Fibroblast of pulmonary artery (primary cell): ENCODE results near the gene STON1.

Experiments
- DNase-seq: peaks from one replicate; pipeline ENCODE4 v3.0.0-alpha.2; 2010; ENCODE audit warnings: low read depth
- H3K4me3 ChIP-seq: replicated peaks from 2 replicates; pipeline ENCODE4 v1.5.1; 2011; ENCODE audit warnings: low read depth, mild to moderate bottlenecking, control low read depth, low read length, moderate library complexity
- TF ChIP-seq, protein P1 (sequence below): IDR thresholded peaks from 2 replicates; pipeline ENCODE4 v1.5.1; 2011; ENCODE audit warnings: mild to moderate bottlenecking, control low read depth, low read length, inconsistent platforms; ENCODE audit errors: missing control alignments

STON1 gene

GRCh38 chr2:48568547-48568946 is 38.6 kb downstream of the STON1 start:
- peak; percentile 88 for DNase-seq
- peak overlapping the region; percentile 22 for H3K4me3 ChIP-seq
- TF ChIP-seq, protein P1, sequence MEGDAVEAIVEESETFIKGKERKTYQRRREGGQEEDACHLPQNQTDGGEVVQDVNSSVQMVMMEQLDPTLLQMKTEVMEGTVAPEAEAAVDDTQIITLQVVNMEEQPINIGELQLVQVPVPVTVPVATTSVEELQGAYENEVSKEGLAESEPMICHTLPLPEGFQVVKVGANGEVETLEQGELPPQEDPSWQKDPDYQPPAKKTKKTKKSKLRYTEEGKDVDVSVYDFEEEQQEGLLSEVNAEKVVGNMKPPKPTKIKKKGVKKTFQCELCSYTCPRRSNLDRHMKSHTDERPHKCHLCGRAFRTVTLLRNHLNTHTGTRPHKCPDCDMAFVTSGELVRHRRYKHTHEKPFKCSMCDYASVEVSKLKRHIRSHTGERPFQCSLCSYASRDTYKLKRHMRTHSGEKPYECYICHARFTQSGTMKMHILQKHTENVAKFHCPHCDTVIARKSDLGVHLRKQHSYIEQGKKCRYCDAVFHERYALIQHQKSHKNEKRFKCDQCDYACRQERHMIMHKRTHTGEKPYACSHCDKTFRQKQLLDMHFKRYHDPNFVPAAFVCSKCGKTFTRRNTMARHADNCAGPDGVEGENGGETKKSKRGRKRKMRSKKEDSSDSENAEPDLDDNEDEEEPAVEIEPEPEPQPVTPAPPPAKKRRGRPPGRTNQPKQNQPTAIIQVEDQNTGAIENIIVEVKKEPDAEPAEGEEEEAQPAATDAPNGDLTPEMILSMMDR = no peak

DNA sequence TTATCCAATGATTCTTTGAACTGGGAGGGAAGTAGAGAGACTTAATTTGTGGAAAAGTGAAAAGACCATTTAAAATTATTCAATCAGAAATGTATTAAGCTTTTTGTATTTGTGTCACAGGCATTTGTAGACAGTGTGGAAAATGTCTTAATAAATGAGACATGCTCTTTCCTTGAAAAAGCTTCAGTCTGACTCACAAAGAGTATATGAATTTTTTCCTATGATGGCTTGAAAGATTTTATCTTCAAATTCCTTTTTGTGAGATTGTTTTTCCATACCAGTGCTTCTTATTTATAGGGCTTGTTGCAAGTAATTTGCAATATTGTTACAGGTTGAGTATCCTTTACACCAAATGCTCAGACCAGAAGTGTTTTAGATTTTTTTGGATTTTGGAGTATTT is 39.5 kb downstream of the STON1 start:
- peak overlapping the region; percentile 22 for H3K4me3 ChIP-seq
- DNase-seq = peak; percentile 47

DNA sequence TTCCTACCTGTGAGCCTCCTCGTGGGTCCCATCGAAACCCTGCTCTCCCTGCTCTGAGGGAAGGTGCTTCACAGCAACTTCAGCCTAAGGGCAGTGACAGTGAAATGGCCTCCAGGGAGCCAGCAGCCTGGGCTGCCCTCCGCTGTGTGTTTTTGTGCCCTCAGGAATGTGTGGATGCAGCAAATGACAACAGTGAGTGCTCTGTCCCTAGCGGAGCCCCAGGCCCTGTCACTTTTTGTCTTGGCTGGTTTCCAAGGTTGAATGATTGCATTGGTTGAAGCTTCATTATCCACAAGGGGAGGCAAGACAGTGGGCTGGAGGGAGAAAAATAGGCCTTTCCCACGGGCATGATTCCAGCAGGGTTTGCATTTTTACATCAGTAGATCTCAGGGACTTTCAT is 42.9 kb downstream of the STON1 start:
- DNase-seq = no peak
- H3K4me3 ChIP-seq = no peak overlapping the region
- TF ChIP-seq, protein P1 = no peak

More for the DNA sequence above, 39.5 kb downstream of the STON1 start:
- TF ChIP-seq, protein P1 = no peak

DNA sequence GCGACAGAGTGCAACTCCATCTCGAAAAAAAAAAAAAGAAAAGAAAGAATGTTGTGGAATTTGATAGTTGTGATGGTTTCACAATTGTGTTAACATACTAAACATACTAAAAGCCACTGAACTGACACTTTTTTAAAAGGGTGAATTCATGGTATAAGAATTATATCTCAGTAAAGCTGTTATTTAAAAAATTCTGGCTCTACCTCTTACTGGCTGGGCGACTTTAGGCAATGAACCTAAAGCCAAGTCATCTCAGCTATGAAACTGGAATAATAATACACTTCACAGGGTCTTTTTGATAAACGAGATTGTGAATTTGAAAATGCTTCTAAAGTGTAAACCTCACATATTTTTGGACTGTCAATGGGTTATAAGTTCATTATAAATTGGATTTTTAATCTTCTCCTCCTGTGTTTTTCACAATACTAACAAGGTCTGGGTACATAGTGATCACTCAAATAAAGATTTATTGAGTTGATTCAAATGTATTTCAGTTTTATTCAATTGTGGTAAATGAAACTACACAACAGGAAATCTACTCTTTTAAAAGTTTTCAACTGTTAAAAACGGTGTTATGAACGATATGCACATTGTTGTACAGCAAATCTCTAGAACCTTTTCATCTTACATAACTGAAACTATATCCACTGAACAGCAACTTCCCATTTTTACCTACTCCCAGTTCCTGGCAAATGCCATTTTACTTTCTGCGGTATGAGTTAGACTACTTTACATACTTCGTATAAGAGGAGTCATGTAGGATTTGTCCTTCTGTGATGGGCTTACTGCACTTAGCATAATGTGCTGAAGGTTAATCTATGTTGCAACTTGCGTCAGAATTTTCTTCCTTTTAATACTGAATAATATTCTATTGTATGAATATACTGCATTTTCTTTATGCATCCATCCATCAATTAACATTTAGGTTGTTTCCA is 44.7 kb downstream of the STON1 start:
- DNase-seq = no peak
- TF ChIP-seq, protein P1 = no peak

DNA sequence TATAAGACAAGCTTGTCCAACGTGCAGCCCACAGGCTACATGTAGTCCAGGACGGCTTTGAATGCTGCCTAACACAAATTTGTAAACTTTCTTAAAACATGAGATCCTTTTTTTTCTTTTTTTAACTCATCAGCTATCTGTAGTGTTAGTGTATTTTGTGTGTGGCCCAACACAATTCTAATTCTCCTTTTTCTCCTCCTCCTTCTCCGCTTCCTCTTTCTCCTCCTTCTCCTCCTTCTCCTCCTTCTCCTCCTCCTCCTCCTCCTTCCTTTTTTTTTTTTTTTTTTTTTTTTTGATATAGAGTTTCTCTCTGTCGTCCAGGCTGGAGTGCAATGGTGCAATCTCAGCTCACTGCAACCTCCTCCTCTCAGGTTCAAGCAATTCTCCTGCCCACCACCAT is 48.4 kb downstream of the STON1 start:
- no peak overlapping the region for H3K4me3 ChIP-seq
- DNase-seq = no peak
- TF ChIP-seq, protein P1 = no peak

More for the DNA sequence above, 44.7 kb downstream of the STON1 start:
- H3K4me3 ChIP-seq = no peak overlapping the region

DNA sequence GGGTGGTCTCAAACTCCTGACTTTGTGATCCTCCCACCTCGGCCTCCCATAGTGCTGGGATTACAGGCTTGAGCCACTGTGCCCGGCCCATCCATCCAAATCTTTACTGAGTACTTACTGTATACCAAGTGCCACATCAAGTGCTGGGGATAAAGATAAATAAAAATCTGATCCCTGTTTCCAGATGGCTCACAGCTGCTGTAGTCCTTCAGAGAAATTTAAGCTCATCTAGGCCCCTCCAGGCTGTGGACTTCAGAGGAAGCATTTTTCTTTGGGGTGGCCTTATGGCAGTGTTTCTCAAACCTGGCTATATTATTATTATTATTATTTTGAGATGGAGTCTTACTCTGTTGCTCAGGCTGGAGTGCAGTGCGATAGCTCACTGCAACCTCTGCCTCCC is 54.0 kb downstream of the STON1 start:
- TF ChIP-seq, protein P1 = no peak
- H3K4me3 ChIP-seq = no peak overlapping the region
- no peak for DNase-seq

DNA sequence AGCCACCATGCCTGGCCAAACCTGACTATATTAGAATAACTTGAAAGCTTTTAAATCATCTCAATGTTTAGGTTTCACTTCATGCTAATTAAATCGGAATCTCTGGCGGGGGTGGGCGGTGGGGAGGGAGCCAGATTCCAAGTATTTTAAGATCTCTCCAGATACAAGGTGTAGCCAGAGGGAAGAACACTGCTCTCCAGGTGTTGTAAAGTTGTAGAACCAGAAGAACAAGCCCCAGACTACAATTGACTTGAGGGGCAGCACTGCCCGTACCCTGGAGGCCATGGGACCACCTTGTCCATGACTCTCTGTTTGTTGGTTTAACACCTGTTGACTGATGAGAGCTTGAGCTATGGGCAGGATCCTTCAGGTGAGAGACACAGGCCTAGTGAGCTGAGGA is 54.6 kb downstream of the STON1 start:
- TF ChIP-seq, protein P1 = no peak
- no peak for DNase-seq

More for the DNA sequence above, 54.6 kb downstream of the STON1 start:
- no peak overlapping the region for H3K4me3 ChIP-seq
